T-helper 17 cell (primary cell): Measurements from ENCODE around the gene SOX15. TPM values are rescaled to one million over a fixed set of nuclear protein-coding genes. Genes with fewer than 3 reads are reported as not detected.
A peak's percentile ranks its signal among the peaks of the same experiment; 100 is the strongest.

Experiments
- ATAC-seq: fragments of 150-1000 bp; cut with Tn5 transposase; 2 replicates; pipeline ENCODE4 v1.10.0; 2021; ENCODE audit warnings: mild to moderate bottlenecking, moderate library complexity
- DNase-seq, 3 donors: peaks; one replicate each; pipeline versions ENCODE4 v3.0.0 to v3.0.0-alpha.2; 2020 to 2021
- H3K9me3 ChIP-seq: one replicate; pipeline ENCODE4 v1.7.0; 2013; ENCODE audit warnings: low read length, mild to moderate bottlenecking; ENCODE audit not compliant: control insufficient read depth, poor library complexity, severe bottlenecking
- H3K27ac Mint-ChIP-seq: one replicate; pipeline ENCODE4 v1.8.0; 2022; ENCODE audit warnings: mild to moderate bottlenecking, moderate library complexity, mixed read lengths
- H3K27me3 Mint-ChIP-seq: one replicate; pipeline ENCODE4 v1.8.0; 2022; ENCODE audit warnings: mixed read lengths
- H3K36me3 Mint-ChIP-seq: one replicate; pipeline ENCODE4 v1.8.0; 2022; ENCODE audit warnings: low read depth, mixed read lengths
- H3K4me1 Mint-ChIP-seq: one replicate; pipeline ENCODE4 v1.8.0; 2022; ENCODE audit warnings: mild to moderate bottlenecking, mixed read lengths
- H3K4me3 Mint-ChIP-seq: one replicate; pipeline ENCODE4 v1.8.0; 2022; ENCODE audit warnings: mild to moderate bottlenecking, moderate library complexity, mixed read lengths
- total RNA-seq, 4 donors: library from RNA in 2 of 4; stranded (reverse) in 2 of 4; gene quantifications; one replicate each; pipeline ENCODE4 v1.2.3 and lab custom pipeline; 2022 to 2026

SOX15 gene
- total RNA-seq, 2 donors from 2014 or later: not detected

- Mint-ChIP-seq H3K4me1 (peaks cover 52% of the 10 kb centered on the region), H3K4me3 (peak overlapping the region; percentile 50)
- ATAC-seq: no peak
These were observed 12.3 kb downstream of the SOX15 start for GRCh38 chr17:7577327-7578199.

GRCh38 chr17:7576432-7576937, 13.4 kb downstream of the SOX15 start:
- Mint-ChIP-seq H3K36me3 (peaks cover 7% of the 10 kb centered on the region), H3K27ac (peak overlapping the region; percentile 98)
- no peak for DNase-seq

More at GRCh38 chr17:7577327-7578199, 12.3 kb downstream of the SOX15 start:
- DNase-seq: no peak
- no peaks in the 10 kb centered on the region for H3K27me3 Mint-ChIP-seq
- H3K36me3 Mint-ChIP-seq: peaks cover 7% of the 10 kb centered on the region
- H3K9me3 ChIP-seq: no peaks in the 10 kb centered on the region
- H3K27ac Mint-ChIP-seq: peak overlapping the region; percentile 98

GRCh38 chr17:7575959-7576358, 13.9 kb downstream of the SOX15 start:
- Mint-ChIP-seq H3K4me3 (peak overlapping the region; percentile 53), H3K27ac (peak overlapping the region; percentile 98), H3K27me3 (no peaks in the 10 kb centered on the region), H3K4me1 (peaks cover 57% of the 10 kb centered on the region), H3K36me3 (peaks cover 7% of the 10 kb centered on the region)
- DNase-seq (no peak), ATAC-seq (no peak)
- no peaks in the 10 kb centered on the region for H3K9me3 ChIP-seq

More at GRCh38 chr17:7576432-7576937, 13.4 kb downstream of the SOX15 start:
- Mint-ChIP-seq H3K4me3 (peak overlapping the region; percentile 53), H3K27me3 (no peaks in the 10 kb centered on the region), H3K4me1 (peaks cover 56% of the 10 kb centered on the region)
- no peak for ATAC-seq
- no peaks in the 10 kb centered on the region for H3K9me3 ChIP-seq

- H3K27ac Mint-ChIP-seq: peak overlapping the region; percentile 98
- no peaks in the 10 kb centered on the region for H3K9me3 ChIP-seq
- H3K27me3 Mint-ChIP-seq: no peaks in the 10 kb centered on the region
- peaks cover 52% of the 10 kb centered on the region for H3K4me1 Mint-ChIP-seq
- ATAC-seq (no peak), DNase-seq (no peak)
- H3K4me3 Mint-ChIP-seq: peak overlapping the region; percentile 93
- peaks cover 7% of the 10 kb centered on the region for H3K36me3 Mint-ChIP-seq
These were observed 14.4 kb downstream of the SOX15 start for GRCh38 chr17:7575481-7575883.

DNA sequence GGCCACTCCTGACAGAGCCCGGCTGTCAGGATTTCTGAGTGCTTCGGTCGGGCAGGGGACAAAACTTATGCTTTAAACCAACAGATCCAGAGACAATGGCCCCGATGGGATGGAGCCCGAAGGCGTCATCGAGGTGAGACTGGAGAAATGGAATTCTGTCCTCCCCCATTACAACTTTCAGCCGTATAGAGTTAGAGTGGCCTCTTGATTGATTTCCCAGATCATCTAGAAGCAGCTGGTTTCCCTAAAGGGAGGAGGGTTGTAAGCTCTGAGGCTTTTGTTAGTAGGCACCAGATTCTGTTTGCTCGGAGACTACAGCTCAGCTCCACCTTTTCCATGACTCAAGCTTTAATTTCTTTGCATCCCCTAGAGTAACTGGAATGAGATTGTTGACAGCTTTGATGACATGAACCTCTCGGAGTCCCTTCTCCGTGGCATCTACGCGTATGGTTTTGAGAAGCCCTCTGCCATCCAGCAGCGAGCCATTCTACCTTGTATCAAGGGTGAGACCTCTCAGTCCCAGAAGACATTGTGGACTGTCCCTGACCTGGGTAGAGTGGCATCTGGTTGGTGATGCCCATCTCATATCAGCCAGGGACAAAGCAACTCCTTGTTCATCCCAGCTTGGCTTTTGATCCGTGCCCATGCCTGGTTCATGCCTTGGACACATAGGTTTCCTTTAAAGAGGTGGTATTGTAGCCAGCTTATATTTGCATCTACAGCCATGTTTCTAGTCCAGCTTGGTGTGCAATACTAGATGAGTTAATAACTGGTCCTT, 15.5 kb downstream of the SOX15 start:
- Mint-ChIP-seq H3K36me3 (peaks cover 7% of the 10 kb centered on the region), H3K4me1 (peaks cover 47% of the 10 kb centered on the region), H3K27ac (peak overlapping the region; percentile 98), H3K27me3 (no peaks in the 10 kb centered on the region), H3K4me3 (peak overlapping the region; percentile 93)
- DNase-seq (no peak), ATAC-seq (no peak)
- no peaks in the 10 kb centered on the region for H3K9me3 ChIP-seq

DNA sequence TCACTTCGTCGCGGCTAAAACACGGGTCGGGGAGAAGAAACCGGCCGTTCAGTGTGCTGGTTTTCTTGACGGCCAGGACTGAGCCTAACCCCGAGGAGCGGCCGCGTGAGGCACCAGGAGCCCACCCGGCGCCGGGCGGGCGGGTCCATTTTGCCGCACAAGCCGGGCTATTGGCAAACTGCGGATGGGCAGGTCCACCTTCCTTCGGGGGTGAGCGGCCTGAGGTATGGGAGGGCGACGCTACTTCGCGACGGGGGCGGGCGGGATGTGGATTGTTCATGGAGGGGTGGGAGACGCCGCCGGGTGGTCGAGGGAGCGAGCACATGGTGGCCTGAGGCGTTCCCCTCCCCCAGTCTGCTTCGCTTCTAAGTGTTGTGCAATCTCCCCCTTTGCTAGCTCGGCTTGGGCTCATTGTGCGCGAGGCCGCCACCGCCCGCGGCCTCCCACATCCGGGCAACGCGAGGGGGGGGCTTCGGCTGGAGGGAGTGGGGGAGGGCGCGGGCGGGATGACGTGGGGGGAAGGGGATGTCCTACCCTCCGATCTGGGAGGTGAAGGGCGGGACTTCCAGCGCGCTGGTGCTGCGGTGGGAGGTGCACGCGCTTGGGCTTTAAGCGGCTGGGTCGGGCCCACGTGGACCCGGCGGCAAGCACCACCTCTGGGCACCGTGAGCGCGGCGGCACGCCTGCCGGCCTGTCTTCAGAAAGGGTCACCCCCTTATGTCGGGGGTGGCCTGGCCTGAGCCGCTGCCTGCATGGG, 16.4 kb downstream of the SOX15 start:
- no peaks in the 10 kb centered on the region for H3K27me3 Mint-ChIP-seq
- peaks cover 41% of the 10 kb centered on the region for H3K4me1 Mint-ChIP-seq
- peak overlapping the region; percentile 93 for H3K4me3 Mint-ChIP-seq
- peak; percentile 83 to 89 (median 87) for DNase-seq
- H3K27ac Mint-ChIP-seq: peak overlapping the region; percentile 98
- peak; percentile 54 for ATAC-seq
- no peaks in the 10 kb centered on the region for H3K9me3 ChIP-seq
- H3K36me3 Mint-ChIP-seq: peaks cover 7% of the 10 kb centered on the region

- ATAC-seq (peak; percentile 85), DNase-seq (peak; percentile 96 to 100 (median 100))
- H3K9me3 ChIP-seq: no peaks in the 10 kb centered on the region
- H3K27me3 Mint-ChIP-seq: no peaks in the 10 kb centered on the region
- peaks cover 37% of the 10 kb centered on the region for H3K4me1 Mint-ChIP-seq
- peaks cover 7% of the 10 kb centered on the region for H3K36me3 Mint-ChIP-seq
- H3K27ac Mint-ChIP-seq: peak overlapping the region; percentile 98
- peak overlapping the region; percentile 93 for H3K4me3 Mint-ChIP-seq
These were observed 17.1 kb downstream of the SOX15 start for GRCh38 chr17:7572588-7573323.

DNA sequence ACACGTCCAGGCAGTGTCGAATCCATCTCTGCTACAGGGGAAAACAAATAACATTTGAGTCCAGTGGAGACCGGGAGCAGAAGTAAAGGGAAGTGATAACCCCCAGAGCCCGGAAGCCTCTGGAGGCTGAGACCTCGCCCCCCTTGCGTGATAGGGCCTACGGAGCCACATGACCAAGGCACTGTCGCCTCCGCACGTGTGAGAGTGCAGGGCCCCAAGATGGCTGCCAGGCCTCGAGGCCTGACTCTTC, 17.6 kb downstream of the SOX15 start:
- Mint-ChIP-seq H3K4me1 (peaks cover 35% of the 10 kb centered on the region), H3K27ac (peak overlapping the region; percentile 98), H3K27me3 (no peaks in the 10 kb centered on the region), H3K4me3 (peak overlapping the region; percentile 93), H3K36me3 (peaks cover 10% of the 10 kb centered on the region)
- DNase-seq (no peak), ATAC-seq (no peak)
- H3K9me3 ChIP-seq: no peaks in the 10 kb centered on the region

DNA sequence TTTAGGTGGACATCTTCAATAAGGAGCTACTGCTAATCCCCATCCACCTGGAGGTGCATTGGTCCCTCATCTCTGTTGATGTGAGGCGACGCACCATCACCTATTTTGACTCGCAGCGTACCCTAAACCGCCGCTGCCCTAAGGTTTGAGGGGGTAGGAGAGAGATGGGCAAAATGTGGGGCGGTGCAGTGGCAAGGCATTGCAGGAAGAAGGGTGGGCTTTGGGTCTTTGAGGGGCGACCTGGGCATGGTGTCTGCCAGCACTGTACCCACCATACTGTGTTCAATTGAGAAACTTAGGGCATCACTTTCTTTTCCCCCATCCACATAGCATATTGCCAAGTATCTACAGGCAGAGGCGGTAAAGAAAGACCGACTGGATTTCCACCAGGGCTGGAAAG, 19.5 kb downstream of the SOX15 start:
- H3K27ac Mint-ChIP-seq: no peak overlapping the region
- peaks cover 10% of the 10 kb centered on the region for H3K36me3 Mint-ChIP-seq

DNA sequence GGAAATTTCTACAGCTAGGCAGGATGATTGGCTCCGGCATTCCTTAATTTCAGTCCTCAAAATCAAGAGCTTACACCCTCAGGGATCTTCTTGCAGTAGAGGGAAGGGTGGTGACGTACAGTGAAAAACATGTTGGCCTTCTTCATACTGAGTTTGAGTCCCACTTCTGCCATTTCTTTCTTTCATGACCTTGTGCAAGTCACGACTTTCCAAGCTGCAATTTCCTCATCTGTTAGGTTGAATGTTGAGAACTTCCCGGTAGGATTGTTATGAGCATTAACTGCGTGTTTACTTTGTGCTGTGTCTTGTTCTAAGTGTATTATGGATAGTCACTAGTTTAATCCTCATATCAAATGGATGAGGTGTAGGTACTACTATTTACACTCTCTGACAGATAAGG, 20.3 kb downstream of the SOX15 start:
- no peaks in the 10 kb centered on the region for H3K9me3 ChIP-seq
- ATAC-seq: no peak
- peaks cover 7% of the 10 kb centered on the region for H3K36me3 Mint-ChIP-seq
- peaks cover 26% of the 10 kb centered on the region for H3K4me1 Mint-ChIP-seq
- no peak overlapping the region for H3K4me3 Mint-ChIP-seq
- H3K27ac Mint-ChIP-seq: no peak overlapping the region
- no peak for DNase-seq
- H3K27me3 Mint-ChIP-seq: no peaks in the 10 kb centered on the region

More for the DNA sequence above, 19.5 kb downstream of the SOX15 start:
- H3K27me3 Mint-ChIP-seq: no peaks in the 10 kb centered on the region
- H3K4me3 Mint-ChIP-seq: no peak overlapping the region
- ATAC-seq: no peak
- H3K4me1 Mint-ChIP-seq: peaks cover 30% of the 10 kb centered on the region
- DNase-seq: no peak
- H3K9me3 ChIP-seq: no peaks in the 10 kb centered on the region

DNA sequence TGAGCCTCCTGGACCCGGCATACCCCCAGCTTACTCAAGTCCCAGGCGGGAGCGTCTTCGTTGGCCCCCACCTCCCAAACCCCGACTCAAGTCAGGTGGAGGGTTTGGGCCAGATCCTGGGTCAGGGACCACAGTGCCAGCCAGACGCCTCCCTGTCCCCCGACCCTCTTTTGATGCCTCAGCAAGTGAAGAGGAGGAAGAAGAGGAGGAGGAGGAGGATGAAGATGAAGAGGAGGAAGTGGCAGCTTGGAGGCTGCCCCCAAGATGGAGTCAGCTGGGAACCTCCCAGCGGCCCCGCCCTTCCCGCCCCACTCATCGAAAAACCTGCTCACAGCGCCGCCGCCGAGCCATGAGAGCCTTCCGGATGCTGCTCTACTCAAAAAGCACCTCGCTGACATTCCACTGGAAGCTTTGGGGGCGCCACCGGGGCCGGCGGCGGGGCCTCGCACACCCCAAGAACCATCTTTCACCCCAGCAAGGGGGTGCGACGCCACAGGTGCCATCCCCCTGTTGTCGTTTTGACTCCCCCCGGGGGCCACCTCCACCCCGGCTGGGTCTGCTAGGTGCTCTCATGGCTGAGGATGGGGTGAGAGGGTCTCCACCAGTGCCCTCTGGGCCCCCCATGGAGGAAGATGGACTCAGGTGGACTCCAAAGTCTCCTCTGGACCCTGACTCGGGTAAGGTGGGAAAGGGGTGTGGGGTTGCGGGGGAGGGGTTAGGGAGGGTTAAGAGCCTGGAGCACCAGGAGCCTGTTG, 26.6 kb downstream of the SOX15 start:
- no peak overlapping the region for H3K27ac Mint-ChIP-seq
- no peaks in the 10 kb centered on the region for H3K27me3 Mint-ChIP-seq
- no peaks in the 10 kb centered on the region for H3K9me3 ChIP-seq
- H3K4me1 Mint-ChIP-seq: peaks cover 35% of the 10 kb centered on the region
- ATAC-seq: no peak
- H3K36me3 Mint-ChIP-seq: peaks cover 2% of the 10 kb centered on the region
- DNase-seq: no peak
- H3K4me3 Mint-ChIP-seq: peak overlapping the region; percentile 97

- H3K27me3 Mint-ChIP-seq: no peaks in the 10 kb centered on the region
- peak overlapping the region; percentile 95 for H3K27ac Mint-ChIP-seq
- no peak for DNase-seq
- no peaks in the 10 kb centered on the region for H3K9me3 ChIP-seq
- no peak for ATAC-seq
- H3K36me3 Mint-ChIP-seq: no peaks in the 10 kb centered on the region
- peaks cover 32% of the 10 kb centered on the region for H3K4me1 Mint-ChIP-seq
- peak overlapping the region; percentile 97 for H3K4me3 Mint-ChIP-seq
These were observed 27.7 kb downstream of the SOX15 start for GRCh38 chr17:7562208-7562605.
